HUES48 (cell line): ENCODE results near the gene MPEG1.
A peak's percentile ranks its signal among the peaks of the same experiment; 100 is the strongest.

Experiments used
- H3K27ac ChIP-seq: one replicate; pipeline ENCODE4 v1.7.0; 2013; ENCODE audit warnings: low read depth, low read length, inconsistent platforms
- H3K27me3 ChIP-seq: 2 replicates; pipeline ENCODE4 v1.6.1; 2013; ENCODE audit warnings: mild to moderate bottlenecking, low read length; ENCODE audit not compliant: control insufficient read depth, insufficient read depth
- H3K36me3 ChIP-seq: 2 replicates; pipeline ENCODE4 v1.6.1; 2013; ENCODE audit warnings: low read length; ENCODE audit not compliant: control insufficient read depth, insufficient read depth
- H3K4me1 ChIP-seq: 2 replicates; pipeline ENCODE4 v1.6.1; 2013; ENCODE audit warnings: mild to moderate bottlenecking, low read length; ENCODE audit not compliant: control insufficient read depth, insufficient read depth
- H3K4me3 ChIP-seq: 2 replicates; pipeline ENCODE4 v1.5.1; 2013; ENCODE audit warnings: mild to moderate bottlenecking, low read depth, low read length
- H3K9ac ChIP-seq: 2 replicates; pipeline ENCODE4 v1.6.1; 2013; ENCODE audit warnings: mild to moderate bottlenecking, low read depth, low read length, moderate library complexity
- H3K9me3 ChIP-seq: 2 replicates; pipeline ENCODE4 v1.6.1; 2013; ENCODE audit warnings: low read length; ENCODE audit not compliant: control insufficient read depth, insufficient read depth

Gene MPEG1

GRCh38 chr11:59180168-59180776 lies 32.5 kb downstream of the MPEG1 start:
- no peak overlapping the region for H3K9ac ChIP-seq
- peaks cover 3% of the 10 kb centered on the region; the same call in 1 of the 2 replicates for H3K4me1 ChIP-seq
- H3K27me3 ChIP-seq, result no peaks in the 10 kb centered on the region
- peaks cover 18% of the 10 kb centered on the region for H3K36me3 ChIP-seq
- 0 out of 2 replicates have a peak, but pooled peaks cover 3% of the 10 kb centered on the region for H3K9me3 ChIP-seq
- H3K27ac ChIP-seq, result no peak overlapping the region
- H3K4me3 ChIP-seq, result no peak overlapping the region

GRCh38 chr11:59179121-59179520 lies 33.6 kb downstream of the MPEG1 start:
- Histone ChIP-seq H3K9me3 (0 out of 2 replicates have a peak, but pooled peaks cover 3% of the 10 kb centered on the region), H3K4me3 (no peak overlapping the region), H3K27ac (no peak overlapping the region), H3K4me1 (peaks cover 14% of the 10 kb centered on the region), H3K27me3 (no peaks in the 10 kb centered on the region), H3K9ac (no peak overlapping the region), H3K36me3 (peaks cover 18% of the 10 kb centered on the region)

- no peaks in the 10 kb centered on the region for H3K27me3 ChIP-seq
- no peak overlapping the region for H3K27ac ChIP-seq
- peaks cover 14% of the 10 kb centered on the region for H3K36me3 ChIP-seq
- 0 out of 2 replicates have a peak, but pooled peaks cover 3% of the 10 kb centered on the region for H3K9me3 ChIP-seq
- H3K4me1 ChIP-seq, result peaks cover 18% of the 10 kb centered on the region
- H3K4me3 ChIP-seq, result no peak overlapping the region
- H3K9ac ChIP-seq, result no peak overlapping the region
Measured at GRCh38 chr11:59178402-59178801, 34.3 kb downstream of the MPEG1 start.

- H3K4me1 ChIP-seq, result peaks cover 18% of the 10 kb centered on the region
- no peaks in the 10 kb centered on the region for H3K36me3 ChIP-seq
- no peak overlapping the region for H3K9ac ChIP-seq
- peaks cover 5% of the 10 kb centered on the region; the same call in 1 of the 2 replicates for H3K27me3 ChIP-seq
- H3K27ac ChIP-seq, result no peak overlapping the region
- no peak overlapping the region for H3K4me3 ChIP-seq
- 0 out of 2 replicates have a peak, but pooled peaks cover 3% of the 10 kb centered on the region for H3K9me3 ChIP-seq
Measured at GRCh38 chr11:59176330-59176729, 36.4 kb downstream of the MPEG1 start.

- H3K9me3 ChIP-seq, result 0 out of 2 replicates have a peak, but pooled peaks cover 3% of the 10 kb centered on the region
- H3K9ac ChIP-seq, result no peak overlapping the region
- H3K4me1 ChIP-seq, result peaks cover 22% of the 10 kb centered on the region
- H3K36me3 ChIP-seq, result no peaks in the 10 kb centered on the region
- peaks cover 5% of the 10 kb centered on the region; the same call in 1 of the 2 replicates for H3K27me3 ChIP-seq
- H3K4me3 ChIP-seq, result no peak overlapping the region
- H3K27ac ChIP-seq, result peak overlapping the region; percentile 56
Measured at GRCh38 chr11:59175091-59175501, 37.6 kb downstream of the MPEG1 start.

GRCh38 chr11:59174664-59175033 lies 38.1 kb downstream of the MPEG1 start:
- Histone ChIP-seq H3K9me3 (0 out of 2 replicates have a peak, but pooled peaks cover 3% of the 10 kb centered on the region), H3K27me3 (peaks cover 5% of the 10 kb centered on the region; the same call in 1 of the 2 replicates), H3K9ac (no peak overlapping the region), H3K4me3 (peak overlapping the region; percentile 80; the same call in 1 of the 2 replicates), H3K27ac (peak overlapping the region; percentile 56), H3K4me1 (peaks cover 22% of the 10 kb centered on the region), H3K36me3 (no peaks in the 10 kb centered on the region)

GRCh38 chr11:59173964-59174663 lies 38.6 kb downstream of the MPEG1 start:
- peak overlapping the region; percentile 51; the same call in 1 of the 2 replicates for H3K9ac ChIP-seq
- 0 out of 2 replicates have a peak, but pooled peaks cover 3% of the 10 kb centered on the region for H3K9me3 ChIP-seq
- H3K27me3 ChIP-seq, result peaks cover 5% of the 10 kb centered on the region; the same call in 1 of the 2 replicates
- peaks cover 22% of the 10 kb centered on the region for H3K4me1 ChIP-seq
- H3K4me3 ChIP-seq, result peak overlapping the region; percentile 80
- peak overlapping the region; percentile 90 for H3K27ac ChIP-seq
- no peaks in the 10 kb centered on the region for H3K36me3 ChIP-seq

GRCh38 chr11:59173080-59173963 lies 39.4 kb downstream of the MPEG1 start:
- peak overlapping the region; percentile 90 for H3K27ac ChIP-seq
- peaks cover 5% of the 10 kb centered on the region; the same call in 1 of the 2 replicates for H3K27me3 ChIP-seq
- H3K4me1 ChIP-seq, result peaks cover 22% of the 10 kb centered on the region
- peak overlapping the region; percentile 51; the same call in 1 of the 2 replicates for H3K9ac ChIP-seq
- H3K9me3 ChIP-seq, result no peaks in the 10 kb centered on the region
- no peaks in the 10 kb centered on the region for H3K36me3 ChIP-seq
- peak overlapping the region; percentile 80 for H3K4me3 ChIP-seq

- Histone ChIP-seq H3K4me1 (peaks cover 22% of the 10 kb centered on the region), H3K36me3 (no peaks in the 10 kb centered on the region), H3K27ac (peak overlapping the region; percentile 90), H3K9ac (no peak overlapping the region; the same call in 1 of the 2 replicates), H3K27me3 (peaks cover 5% of the 10 kb centered on the region; the same call in 1 of the 2 replicates), H3K4me3 (peak overlapping the region; percentile 80), H3K9me3 (no peaks in the 10 kb centered on the region)
Measured at GRCh38 chr11:59172345-59173079, 40.2 kb downstream of the MPEG1 start.
